Activated naive CD8-positive, alpha-beta T cell treated with anti-CD3 and anti-CD28 coated beads for 36 hours (primary cell): ENCODE results near the gene SOX5. TPM values are rescaled to one million over a fixed set of nuclear protein-coding genes. Genes with fewer than 3 reads are reported as not detected.
"Not testable (repeated sequence)": the region's sequence is repeated elsewhere in the genome, so short reads cannot be mapped to it uniquely, and the experiment has no call there.

Experiments
- DNase-seq: peaks from one replicate; pipeline ENCODE4 v3.0.0; 2021
- H3K27ac Mint-ChIP-seq: one replicate; pipeline ENCODE4 v1.8.0; 2022; ENCODE audit warnings: mild to moderate bottlenecking, moderate library complexity, mixed read lengths
- H3K27me3 Mint-ChIP-seq: one replicate; pipeline ENCODE4 v1.8.0; 2022; ENCODE audit warnings: mild to moderate bottlenecking, mixed read lengths
- H3K36me3 Mint-ChIP-seq: one replicate; pipeline ENCODE4 v1.8.0; 2021; ENCODE audit warnings: mild to moderate bottlenecking, mixed read lengths
- H3K4me1 Mint-ChIP-seq: one replicate; pipeline ENCODE4 v1.8.0; 2021; ENCODE audit warnings: mixed read lengths
- H3K4me3 Mint-ChIP-seq: one replicate; pipeline ENCODE4 v1.8.0; 2022; ENCODE audit warnings: mild to moderate bottlenecking, moderate library complexity, mixed read lengths
- H3K9me3 Mint-ChIP-seq: one replicate; pipeline ENCODE4 v1.8.0; 2022; ENCODE audit warnings: mixed read lengths
- total RNA-seq, 2 experiments: library from RNA; stranded (reverse); gene quantifications; one replicate each; pipeline ENCODE4 v1.2.3, GENCODE V29; 2021

Gene SOX5
- total RNA-seq, 2 experiments from 2014 or later = not detected

DNA sequence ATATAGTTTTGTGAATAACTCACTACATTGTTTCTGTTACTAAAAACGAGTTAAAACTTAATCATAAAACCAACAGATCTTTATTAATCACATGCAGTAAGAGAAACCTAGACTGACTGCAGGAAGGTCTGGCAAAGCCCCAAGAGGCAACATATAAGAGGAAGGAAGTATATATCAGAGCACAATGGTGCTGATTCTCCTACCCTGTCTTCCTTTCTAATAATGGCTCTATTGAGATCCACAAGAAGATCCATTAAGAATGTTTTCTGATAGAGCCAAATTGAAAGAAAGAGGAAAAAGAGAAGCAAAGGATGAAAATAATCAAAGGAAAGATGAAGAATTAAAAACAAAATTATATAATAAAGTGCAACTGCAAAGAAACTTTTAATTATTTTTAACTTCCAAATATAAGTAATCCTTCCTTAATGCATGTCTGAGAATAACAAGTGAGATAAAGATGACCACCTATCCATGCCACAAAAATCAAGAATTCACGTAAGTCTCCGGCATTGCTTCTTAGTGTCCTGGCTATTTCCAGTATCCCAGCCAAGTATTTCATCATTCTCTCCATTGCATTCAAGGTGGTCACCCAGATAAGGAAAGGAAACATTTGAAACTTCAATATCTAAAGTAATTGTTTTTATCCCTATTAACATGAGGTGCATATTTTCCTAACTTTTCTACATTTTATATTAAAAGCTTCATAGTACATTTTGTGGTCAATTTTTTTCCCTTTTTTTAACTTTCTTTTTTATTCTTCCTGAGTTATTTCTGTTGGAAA lies 62.2 kb downstream of the SOX5 start:
- H3K36me3 Mint-ChIP-seq = no peaks in the 10 kb centered on the region
- H3K9me3 Mint-ChIP-seq = no peaks in the 10 kb centered on the region
- H3K27me3 Mint-ChIP-seq = no peaks in the 10 kb centered on the region
- no peak overlapping the region for H3K4me3 Mint-ChIP-seq
- no peaks in the 10 kb centered on the region for H3K4me1 Mint-ChIP-seq
- H3K27ac Mint-ChIP-seq = no peak overlapping the region
- no peak for DNase-seq

DNA sequence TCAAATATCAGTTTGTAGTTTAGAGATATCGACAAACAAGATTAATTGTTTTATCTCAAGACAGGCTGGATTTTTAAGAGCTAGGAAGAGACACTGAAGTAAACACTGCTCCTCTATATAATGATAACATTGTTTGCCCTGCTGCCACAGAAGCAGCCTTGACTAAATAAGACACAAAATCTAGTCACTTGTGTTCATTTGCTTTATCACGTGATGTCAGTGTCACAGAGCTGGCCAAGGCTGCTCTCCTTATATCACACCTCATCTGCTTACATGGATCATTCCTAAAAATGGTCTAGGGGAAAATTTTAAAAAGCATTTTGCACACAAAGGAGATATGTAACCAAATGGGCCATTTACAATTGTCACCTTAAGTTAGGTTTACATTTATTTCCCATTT lies 64.1 kb downstream of the SOX5 start:
- Mint-ChIP-seq H3K27ac (no peak overlapping the region), H3K36me3 (no peaks in the 10 kb centered on the region), H3K4me1 (no peaks in the 10 kb centered on the region), H3K4me3 (no peak overlapping the region), H3K27me3 (no peaks in the 10 kb centered on the region), H3K9me3 (peaks cover 1% of the 10 kb centered on the region)
- no peak for DNase-seq

DNA sequence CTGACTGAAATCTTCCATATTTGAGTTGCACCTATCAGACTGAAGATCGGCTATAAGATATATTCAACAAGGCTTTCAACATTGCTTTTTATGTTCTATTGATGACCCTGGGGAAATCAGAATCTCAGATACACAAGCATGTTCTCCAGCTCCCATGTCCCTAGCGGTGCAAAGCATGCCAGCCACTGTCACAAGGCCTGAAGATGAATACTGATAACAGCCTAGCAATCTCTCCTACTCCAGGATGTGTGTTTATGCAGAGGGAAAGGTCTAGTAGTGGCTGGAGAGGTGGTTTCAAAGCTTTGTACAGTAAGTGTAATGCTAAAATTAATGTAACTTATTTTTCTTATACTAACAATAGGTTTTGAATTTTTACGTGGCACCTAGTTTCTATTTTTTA lies 64.6 kb downstream of the SOX5 start:
- H3K36me3 Mint-ChIP-seq = no peaks in the 10 kb centered on the region
- peaks cover 1% of the 10 kb centered on the region for H3K9me3 Mint-ChIP-seq
- no peak overlapping the region for H3K27ac Mint-ChIP-seq
- H3K4me1 Mint-ChIP-seq = no peaks in the 10 kb centered on the region
- H3K27me3 Mint-ChIP-seq = no peaks in the 10 kb centered on the region
- no peak overlapping the region for H3K4me3 Mint-ChIP-seq
- DNase-seq = no peak

DNA sequence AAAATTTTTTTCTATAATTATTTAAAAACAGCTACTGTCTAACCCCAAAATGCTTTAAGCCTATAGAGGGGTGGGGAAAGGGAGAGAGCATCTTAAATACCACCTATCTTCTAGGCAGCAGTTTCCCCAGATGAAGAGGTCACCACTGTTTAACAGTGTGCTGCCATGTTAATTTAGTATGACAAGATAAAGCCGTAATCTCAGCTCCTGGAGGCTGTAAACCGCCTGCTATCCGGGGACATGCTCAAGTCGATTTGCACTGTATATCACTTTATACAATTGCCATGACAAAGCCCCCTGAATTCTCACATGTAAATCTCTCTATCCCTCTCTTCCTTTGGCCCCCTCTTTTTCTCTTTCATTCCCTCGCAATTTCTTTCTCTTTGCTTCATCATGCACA lies 68.5 kb downstream of the SOX5 start:
- no peak for DNase-seq
- Mint-ChIP-seq H3K4me1 (no peaks in the 10 kb centered on the region), H3K36me3 (no peaks in the 10 kb centered on the region), H3K27me3 (no peaks in the 10 kb centered on the region), H3K4me3 (no peak overlapping the region), H3K27ac (no peak overlapping the region), H3K9me3 (peaks cover 1% of the 10 kb centered on the region)

DNA sequence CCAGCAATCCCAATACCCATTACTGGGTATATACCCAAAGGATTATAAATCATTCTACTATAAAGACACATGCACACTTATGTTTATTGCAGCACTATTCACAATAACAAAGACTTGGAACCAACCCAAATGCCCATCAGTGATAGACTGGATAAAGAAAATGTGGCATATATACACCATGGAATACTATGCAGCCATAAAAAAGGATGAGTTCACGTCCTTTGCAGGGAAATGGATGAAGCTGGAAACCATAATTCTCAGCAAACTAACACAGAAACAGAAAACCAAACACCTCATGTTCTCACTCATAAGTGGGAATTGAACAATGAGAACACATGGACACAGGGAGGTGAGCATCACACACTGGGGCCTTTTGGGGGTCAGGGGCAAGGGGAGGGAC lies 72.9 kb downstream of the SOX5 start:
- H3K27ac Mint-ChIP-seq, H3K27me3 Mint-ChIP-seq, H3K4me3 Mint-ChIP-seq, DNase-seq, H3K36me3 Mint-ChIP-seq, H3K4me1 Mint-ChIP-seq, H3K9me3 Mint-ChIP-seq: not testable (repeated sequence)

DNA sequence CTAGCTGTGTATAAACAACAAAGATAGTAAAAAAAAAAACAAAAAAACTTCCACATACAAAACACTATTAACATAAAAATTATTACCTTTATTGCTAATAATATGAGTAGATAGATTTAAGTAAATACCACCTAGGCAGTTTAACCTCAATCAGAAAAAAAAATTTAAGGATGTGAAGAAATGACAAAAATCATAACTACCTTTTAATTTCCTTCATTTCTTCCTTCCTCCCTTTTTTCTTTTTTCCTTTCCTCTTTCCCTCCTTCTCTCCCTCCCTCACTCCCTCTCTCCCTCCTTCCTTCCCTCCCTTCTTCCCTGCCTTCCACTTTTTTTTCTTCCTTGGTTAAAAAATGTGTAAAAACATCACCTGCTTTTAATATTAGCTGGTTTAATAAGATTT lies 81.7 kb downstream of the SOX5 start:
- H3K36me3 Mint-ChIP-seq = no peaks in the 10 kb centered on the region
- no peaks in the 10 kb centered on the region for H3K9me3 Mint-ChIP-seq
- no peak for DNase-seq
- no peaks in the 10 kb centered on the region for H3K27me3 Mint-ChIP-seq
- H3K4me3 Mint-ChIP-seq = no peak overlapping the region
- H3K4me1 Mint-ChIP-seq = no peaks in the 10 kb centered on the region
- H3K27ac Mint-ChIP-seq = no peak overlapping the region

DNA sequence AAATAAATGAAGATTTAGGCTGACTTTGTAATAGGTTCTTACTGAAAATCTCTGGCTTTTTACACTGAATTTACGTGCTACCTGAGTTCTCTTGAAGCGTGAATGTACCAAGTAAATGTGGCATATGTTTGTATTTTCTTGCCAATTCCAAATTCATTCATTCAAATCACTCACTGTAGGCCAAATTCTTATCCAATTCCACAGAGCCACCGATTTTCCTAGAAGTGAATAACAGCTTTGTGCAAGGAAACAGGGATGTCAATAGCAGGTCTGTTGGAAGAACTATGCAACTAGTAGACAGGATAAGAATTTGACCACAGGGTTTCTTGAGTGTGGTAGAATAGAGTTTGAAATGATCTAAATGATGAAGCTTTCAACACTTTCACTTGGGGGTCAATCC lies 86.8 kb downstream of the SOX5 start:
- no peaks in the 10 kb centered on the region for H3K27me3 Mint-ChIP-seq
- H3K9me3 Mint-ChIP-seq = peaks cover 8% of the 10 kb centered on the region

DNA sequence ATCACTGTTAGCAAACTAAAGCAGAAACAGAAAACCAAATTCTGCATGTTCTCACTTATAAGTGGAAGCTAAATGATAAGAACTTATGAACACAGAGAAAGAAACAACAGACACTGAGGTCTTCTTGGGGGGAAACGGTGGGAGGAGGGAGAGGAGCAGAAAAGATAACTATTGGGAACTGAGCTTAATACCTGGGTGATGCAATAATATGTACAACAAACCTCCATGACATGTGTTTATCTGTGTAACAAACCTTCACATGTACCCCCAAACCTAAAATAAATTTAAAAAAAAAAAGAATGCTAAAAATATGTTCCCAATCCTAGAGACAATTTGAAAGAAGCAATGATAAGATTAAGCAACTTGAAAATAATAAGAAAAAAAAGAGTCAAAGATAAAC lies 89.5 kb downstream of the SOX5 start:
- peaks cover 8% of the 10 kb centered on the region for H3K9me3 Mint-ChIP-seq
- H3K27ac Mint-ChIP-seq = no peak overlapping the region
- no peak overlapping the region for H3K4me3 Mint-ChIP-seq
- H3K36me3 Mint-ChIP-seq = no peaks in the 10 kb centered on the region
- DNase-seq = no peak
- H3K4me1 Mint-ChIP-seq = no peaks in the 10 kb centered on the region
- H3K27me3 Mint-ChIP-seq = no peaks in the 10 kb centered on the region

More for the DNA sequence above, 86.8 kb downstream of the SOX5 start:
- no peak overlapping the region for H3K27ac Mint-ChIP-seq
- H3K4me1 Mint-ChIP-seq = no peaks in the 10 kb centered on the region
- H3K4me3 Mint-ChIP-seq = no peak overlapping the region
- DNase-seq = no peak
- H3K36me3 Mint-ChIP-seq = no peaks in the 10 kb centered on the region

DNA sequence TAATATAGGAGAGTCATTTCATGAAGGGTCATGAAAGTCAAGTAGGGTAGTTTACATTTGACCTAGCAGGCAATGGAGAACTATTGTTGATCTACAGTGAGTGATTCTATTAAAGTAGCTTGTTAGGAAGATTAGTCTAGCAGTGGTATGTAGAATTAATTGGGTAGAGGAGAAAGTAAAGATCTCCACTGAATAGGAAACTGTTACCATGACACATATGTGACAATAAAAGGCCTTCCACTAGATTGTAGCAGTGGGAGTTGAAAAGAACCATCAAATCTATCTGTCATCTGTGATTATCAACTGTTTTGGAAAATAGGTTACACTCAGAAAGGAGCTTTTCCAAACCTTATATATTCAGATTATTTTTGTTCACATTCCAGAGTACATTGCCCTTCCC lies 92.3 kb downstream of the SOX5 start:
- H3K9me3 Mint-ChIP-seq = peaks cover 8% of the 10 kb centered on the region

DNA sequence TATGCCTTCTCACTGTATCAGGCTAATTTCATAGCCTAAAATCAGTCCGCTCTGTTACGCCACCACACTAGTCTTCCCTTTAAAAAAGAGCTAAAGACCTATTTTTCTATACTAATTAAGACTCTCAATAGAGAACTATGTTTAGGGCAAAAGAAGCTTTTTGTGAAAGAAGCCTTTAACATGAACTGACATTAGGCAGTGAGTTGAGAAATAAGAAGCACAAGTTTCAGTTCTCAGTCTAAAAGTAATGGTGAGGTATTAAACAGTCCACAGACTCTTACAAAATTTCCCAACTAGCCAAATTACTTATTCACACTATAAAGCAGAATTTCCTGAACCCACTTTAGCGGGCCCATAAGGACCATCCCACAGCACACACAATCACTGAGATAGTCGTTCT lies 93.7 kb downstream of the SOX5 start:
- no peak overlapping the region for H3K4me3 Mint-ChIP-seq
- no peaks in the 10 kb centered on the region for H3K36me3 Mint-ChIP-seq
- H3K27me3 Mint-ChIP-seq = no peaks in the 10 kb centered on the region
- no peak overlapping the region for H3K27ac Mint-ChIP-seq
- peaks cover 8% of the 10 kb centered on the region for H3K9me3 Mint-ChIP-seq
- DNase-seq = no peak
- H3K4me1 Mint-ChIP-seq = no peaks in the 10 kb centered on the region

More for the DNA sequence above, 92.3 kb downstream of the SOX5 start:
- no peaks in the 10 kb centered on the region for H3K36me3 Mint-ChIP-seq
- H3K27ac Mint-ChIP-seq = no peak overlapping the region
- H3K27me3 Mint-ChIP-seq = no peaks in the 10 kb centered on the region
- no peak overlapping the region for H3K4me3 Mint-ChIP-seq
- no peaks in the 10 kb centered on the region for H3K4me1 Mint-ChIP-seq
- no peak for DNase-seq

DNA sequence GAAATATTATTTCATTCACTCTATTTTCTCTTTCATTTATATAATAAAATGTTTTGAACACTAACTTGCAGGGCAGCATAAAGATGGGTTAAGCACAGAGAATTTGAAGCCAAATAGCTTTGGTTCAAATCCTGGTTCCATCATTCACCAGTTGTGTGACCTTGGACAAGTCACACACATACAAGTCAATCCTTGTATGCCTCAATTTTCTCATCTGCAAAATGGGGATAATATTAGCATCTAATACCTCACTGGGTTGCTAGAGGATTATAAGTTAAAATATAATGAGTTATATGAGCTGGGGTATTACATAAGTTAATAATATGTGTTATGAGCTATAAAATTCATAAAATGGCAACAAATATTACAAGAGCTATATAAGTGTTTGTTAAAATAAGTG lies 94.9 kb downstream of the SOX5 start:
- Mint-ChIP-seq H3K27ac (no peak overlapping the region), H3K9me3 (peaks cover 5% of the 10 kb centered on the region), H3K27me3 (no peaks in the 10 kb centered on the region), H3K36me3 (no peaks in the 10 kb centered on the region), H3K4me3 (no peak overlapping the region), H3K4me1 (no peaks in the 10 kb centered on the region)
- no peak for DNase-seq

DNA sequence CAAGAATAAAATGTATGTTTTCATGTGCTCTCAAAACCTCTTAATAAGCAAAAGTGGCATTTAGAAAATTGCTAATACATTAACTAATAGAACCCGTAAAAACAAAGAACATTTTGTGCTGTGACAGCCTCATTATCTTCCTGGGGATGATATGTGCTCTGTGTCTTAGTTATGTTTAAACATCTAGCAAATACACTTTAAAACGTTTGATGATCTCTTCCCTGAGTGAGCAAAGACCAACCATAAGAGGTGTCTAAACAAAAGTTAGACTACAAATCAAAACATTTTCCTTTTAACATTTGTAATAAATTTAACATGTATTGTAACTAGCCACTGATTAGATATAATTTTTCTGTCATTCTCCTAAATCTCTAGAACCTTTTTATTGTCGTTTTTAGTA lies 95.8 kb downstream of the SOX5 start:
- Mint-ChIP-seq H3K36me3 (no peaks in the 10 kb centered on the region), H3K27ac (no peak overlapping the region), H3K9me3 (peaks cover 2% of the 10 kb centered on the region), H3K4me1 (no peaks in the 10 kb centered on the region), H3K4me3 (no peak overlapping the region), H3K27me3 (no peaks in the 10 kb centered on the region)
- DNase-seq = no peak

DNA sequence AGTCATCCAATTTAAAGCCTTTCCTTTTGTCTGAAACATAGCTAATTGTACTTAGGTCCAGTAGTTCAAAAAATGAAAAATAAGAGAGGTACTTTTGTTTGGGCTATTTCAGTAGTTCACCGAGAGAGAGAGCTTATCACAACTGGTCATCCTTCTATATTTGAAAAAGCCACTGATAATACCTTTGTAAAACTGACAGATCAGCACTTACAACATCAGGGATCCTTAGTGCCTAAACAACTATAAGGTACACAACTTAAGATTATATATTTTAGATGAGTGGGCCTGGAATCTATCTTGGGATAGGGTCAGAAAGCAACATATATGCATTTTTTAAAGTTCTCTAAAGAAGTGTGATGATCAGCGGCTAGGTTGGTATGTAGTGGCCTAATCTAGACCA lies 97.9 kb downstream of the SOX5 start:
- DNase-seq = no peak
- H3K4me1 Mint-ChIP-seq = no peaks in the 10 kb centered on the region
- H3K36me3 Mint-ChIP-seq = no peaks in the 10 kb centered on the region
- no peaks in the 10 kb centered on the region for H3K27me3 Mint-ChIP-seq
- no peaks in the 10 kb centered on the region for H3K9me3 Mint-ChIP-seq
- H3K4me3 Mint-ChIP-seq = no peak overlapping the region
- H3K27ac Mint-ChIP-seq = no peak overlapping the region

DNA sequence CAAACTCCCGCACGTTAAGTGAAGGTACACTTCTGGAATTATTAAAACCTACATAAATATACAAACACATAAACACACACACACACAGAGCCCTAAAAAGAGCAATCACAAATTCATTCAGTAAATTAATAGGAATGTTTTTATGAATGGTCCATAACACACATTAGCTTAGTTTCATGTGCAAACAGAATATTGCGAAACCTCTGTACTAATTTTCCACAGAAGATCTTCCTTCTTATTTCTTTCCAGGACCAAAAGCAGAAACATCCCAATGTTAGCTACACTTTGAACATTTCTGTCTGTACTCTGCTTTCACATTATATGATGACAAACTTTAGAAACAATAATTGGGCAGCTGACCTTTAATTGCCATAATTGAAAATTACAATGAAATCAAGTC lies 101.6 kb downstream of the SOX5 start:
- Mint-ChIP-seq H3K9me3 (peaks cover 2% of the 10 kb centered on the region), H3K27me3 (no peaks in the 10 kb centered on the region), H3K36me3 (no peaks in the 10 kb centered on the region), H3K4me3 (no peak overlapping the region), H3K27ac (no peak overlapping the region), H3K4me1 (no peaks in the 10 kb centered on the region)
- no peak for DNase-seq

DNA sequence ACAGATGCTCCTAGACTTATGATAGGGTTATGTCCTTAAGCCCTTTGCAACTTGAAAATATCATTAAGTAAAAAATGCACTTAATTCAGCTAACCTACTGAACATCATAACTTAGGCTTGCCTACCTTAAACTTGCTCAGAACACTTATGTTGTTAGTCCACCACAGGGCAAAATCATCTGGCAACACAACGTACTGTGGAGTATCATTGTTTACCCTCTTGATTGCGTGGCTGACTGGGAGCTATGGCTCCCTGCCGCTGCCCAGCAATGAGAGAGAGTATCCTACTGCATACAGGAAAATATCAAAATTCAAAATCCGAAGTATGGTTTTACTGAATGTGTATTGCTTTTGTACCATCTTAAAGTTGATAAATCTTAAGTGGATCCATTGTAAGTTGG lies 105.5 kb downstream of the SOX5 start:
- no peak for DNase-seq
- H3K4me3 Mint-ChIP-seq = no peak overlapping the region
- no peak overlapping the region for H3K27ac Mint-ChIP-seq
- peaks cover 2% of the 10 kb centered on the region for H3K9me3 Mint-ChIP-seq
- no peaks in the 10 kb centered on the region for H3K4me1 Mint-ChIP-seq
- no peaks in the 10 kb centered on the region for H3K36me3 Mint-ChIP-seq
- no peaks in the 10 kb centered on the region for H3K27me3 Mint-ChIP-seq

DNA sequence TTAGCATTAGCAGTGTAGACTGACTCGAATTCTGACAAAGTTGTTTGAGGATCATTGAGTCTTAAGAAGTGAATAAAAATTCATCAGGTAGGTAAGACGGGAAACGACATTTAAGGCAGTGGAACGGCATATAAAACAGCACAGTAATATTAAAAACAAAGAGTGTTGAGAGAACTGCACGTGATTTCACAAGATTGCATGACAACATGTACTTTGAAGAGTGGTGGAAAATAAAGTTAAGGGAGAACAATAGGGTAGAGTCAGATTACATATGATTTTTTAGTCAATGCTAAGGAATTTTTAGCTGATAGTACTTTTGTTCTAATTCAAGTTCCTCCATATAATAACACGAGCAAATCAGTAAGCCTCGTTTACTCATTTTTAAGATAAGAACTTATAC lies 115.4 kb downstream of the SOX5 start:
- Mint-ChIP-seq H3K27me3 (no peaks in the 10 kb centered on the region), H3K9me3 (peaks cover 3% of the 10 kb centered on the region), H3K36me3 (no peaks in the 10 kb centered on the region), H3K4me1 (no peaks in the 10 kb centered on the region), H3K27ac (no peak overlapping the region), H3K4me3 (no peak overlapping the region)
- no peak for DNase-seq
